SK-N-SH treated with all-trans-retinoic acid at 6 μM for 48 hours (cell line): ENCODE results near the gene SPCS3.

Experiments
- ATAC-seq: fragments of 200-7000 bp; cut with Tn5 transposase; 3 replicates; pipeline ENCODE4 v1.9.1; 2020; ENCODE audit warnings: mild to moderate bottlenecking, moderate library complexity
- ARNTL ChIP-seq: fragments of 450-650 bp; formaldehyde crosslinking; IDR thresholded peaks from 2 replicates; pipeline ENCODE4 v1.5.0; 2020; ENCODE audit warnings: low read depth, mild to moderate bottlenecking, moderate library complexity, borderline replicate concordance
- BACH2 ChIP-seq: fragments of 250-450 bp; sonication (Bioruptor Pico); IDR thresholded peaks from 2 replicates; pipeline ENCODE4 v1.9.0; 2021; ENCODE audit warnings: mild to moderate bottlenecking, borderline replicate concordance
- CSDC2 ChIP-seq: fragments of 250-450 bp; sonication (Bioruptor Pico); IDR thresholded peaks from 2 replicates; pipeline ENCODE4 v1.5.0; 2020; ENCODE audit warnings: mild to moderate bottlenecking, moderate library complexity
- ESRRG ChIP-seq: fragments of 250-450 bp; sonication (Bioruptor Pico); IDR thresholded peaks from 2 replicates; pipeline ENCODE4 v1.6.1; 2021; ENCODE audit warnings: mild to moderate bottlenecking
- GLIS3 ChIP-seq: fragments of 250-450 bp; sonication (Bioruptor Pico); IDR thresholded peaks from 2 replicates; pipeline ENCODE4 v1.5.0; 2020; ENCODE audit warnings: mild to moderate bottlenecking, moderate library complexity
- ISL1 ChIP-seq: fragments of 250-450 bp; sonication (Bioruptor Pico); IDR thresholded peaks from 2 replicates; pipeline ENCODE4 v2.1.2; 2022; ENCODE audit warnings: mild to moderate bottlenecking, moderate library complexity
- OSR1 ChIP-seq: fragments of 250-450 bp; sonication (Bioruptor Pico); IDR thresholded peaks from 2 replicates; pipeline ENCODE4 v1.8.0; 2022; ENCODE audit warnings: moderate library complexity, mild to moderate bottlenecking, inconsistent platforms
- PATZ1 ChIP-seq: fragments of 250-450 bp; sonication (Bioruptor Pico); IDR thresholded peaks from 2 replicates; pipeline ENCODE4 v1.8.0; 2020; ENCODE audit warnings: mild to moderate bottlenecking, moderate library complexity, borderline replicate concordance
- POU6F1 ChIP-seq: fragments of 250-450 bp; sonication (Bioruptor Pico); IDR thresholded peaks from 2 replicates; pipeline ENCODE4 v1.8.0; 2021; ENCODE audit warnings: low read depth, mild to moderate bottlenecking, moderate library complexity, borderline replicate concordance
- PPARA ChIP-seq: fragments of 250-450 bp; sonication (Bioruptor Pico); IDR thresholded peaks from 2 replicates; pipeline ENCODE4 v1.5.0; 2020; ENCODE audit warnings: mild to moderate bottlenecking, borderline replicate concordance
- SNAI2 ChIP-seq: fragments of 250-450 bp; sonication (Bioruptor Pico); IDR thresholded peaks from 2 replicates; pipeline ENCODE4 v1.5.0; 2020; ENCODE audit warnings: mild to moderate bottlenecking, moderate library complexity
- TOX ChIP-seq: fragments of 250-450 bp; sonication (Bioruptor Pico); IDR thresholded peaks from 2 replicates; pipeline ENCODE4 v1.8.0; 2021; ENCODE audit warnings: mild to moderate bottlenecking, moderate library complexity, borderline replicate concordance
- TSHZ2 ChIP-seq: fragments of 250-450 bp; sonication (Bioruptor Pico); IDR thresholded peaks from 2 replicates; pipeline ENCODE4 v1.5.0; 2020; ENCODE audit warnings: mild to moderate bottlenecking, moderate library complexity
- ZC3H10 ChIP-seq: fragments of 250-450 bp; sonication (Bioruptor Pico); IDR thresholded peaks from 2 replicates; pipeline ENCODE4 v1.5.1; 2021; ENCODE audit warnings: mild to moderate bottlenecking, moderate library complexity
- ZFP3 ChIP-seq: fragments of 250-450 bp; sonication (Bioruptor Pico); IDR thresholded peaks from 2 replicates; pipeline ENCODE4 v1.5.0; 2020; ENCODE audit warnings: mild to moderate bottlenecking, moderate library complexity
- ZFP30 ChIP-seq: fragments of 450-650 bp; formaldehyde crosslinking; IDR thresholded peaks from 2 replicates; pipeline ENCODE4 v1.5.0; 2022; ENCODE audit warnings: mild to moderate bottlenecking, moderate library complexity
- ZNF565 ChIP-seq: fragments of 450-650 bp; formaldehyde crosslinking; conservative IDR thresholded peaks from 2 replicates; pipeline ENCODE4 v1.5.0; 2020; ENCODE audit warnings: low read depth, mild to moderate bottlenecking, moderate library complexity
- ZNF70 ChIP-seq: fragments of 450-650 bp; formaldehyde crosslinking; IDR thresholded peaks from 2 replicates; pipeline ENCODE4 v1.5.0; 2020; ENCODE audit warnings: mild to moderate bottlenecking, moderate library complexity
- ZNF8 ChIP-seq: fragments of 450-650 bp; formaldehyde crosslinking; IDR thresholded peaks from 2 replicates; pipeline ENCODE4 v1.5.0; 2020; ENCODE audit warnings: mild to moderate bottlenecking, moderate library complexity
- TF ChIP-seq, protein P1 (sequence below): fragments of 250-450 bp; sonication (Bioruptor Pico); IDR thresholded peaks from 2 replicates; pipeline ENCODE4 v1.5.1; 2020; ENCODE audit warnings: low read depth, mild to moderate bottlenecking, moderate library complexity
- TF ChIP-seq, protein P2 (sequence below): fragments of 250-450 bp; sonication (Bioruptor Pico); IDR thresholded peaks from 2 replicates; pipeline ENCODE4 v1.5.1; 2021; ENCODE audit warnings: mild to moderate bottlenecking, moderate library complexity

The SPCS3 gene

GRCh38 chr4:176272799-176273198 is 47.0 kb upstream of the SPCS3 start:
- no peak for ATAC-seq
- no peak for TF ChIP-seq OSR1 (CRISPR knock-in tag)
- no peak for TF ChIP-seq PPARA (CRISPR knock-in tag)
- no peak for TF ChIP-seq SNAI2 (CRISPR knock-in tag)
- no peak for TF ChIP-seq CSDC2 (CRISPR knock-in tag)
- no peak for TF ChIP-seq ESRRG
- no peak for TF ChIP-seq ZNF565 (CRISPR knock-in tag)
- TF ChIP-seq PATZ1 (CRISPR knock-in tag) = no peak
- no peak for TF ChIP-seq TOX (CRISPR knock-in tag)
- no peak for TF ChIP-seq GLIS3 (CRISPR knock-in tag)
- no peak for TF ChIP-seq TSHZ2
- no peak for TF ChIP-seq POU6F1 (CRISPR knock-in tag)
- no peak for TF ChIP-seq ZC3H10 (CRISPR knock-in tag)
- TF ChIP-seq ZFP30 = no peak
- TF ChIP-seq, protein P1, sequence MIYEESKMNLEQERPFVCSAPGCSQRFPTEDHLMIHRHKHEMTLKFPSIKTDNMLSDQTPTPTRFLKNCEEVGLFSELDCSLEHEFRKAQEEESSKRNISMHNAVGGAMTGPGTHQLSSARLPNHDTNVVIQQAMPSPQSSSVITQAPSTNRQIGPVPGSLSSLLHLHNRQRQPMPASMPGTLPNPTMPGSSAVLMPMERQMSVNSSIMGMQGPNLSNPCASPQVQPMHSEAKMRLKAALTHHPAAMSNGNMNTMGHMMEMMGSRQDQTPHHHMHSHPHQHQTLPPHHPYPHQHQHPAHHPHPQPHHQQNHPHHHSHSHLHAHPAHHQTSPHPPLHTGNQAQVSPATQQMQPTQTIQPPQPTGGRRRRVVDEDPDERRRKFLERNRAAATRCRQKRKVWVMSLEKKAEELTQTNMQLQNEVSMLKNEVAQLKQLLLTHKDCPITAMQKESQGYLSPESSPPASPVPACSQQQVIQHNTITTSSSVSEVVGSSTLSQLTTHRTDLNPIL (CRISPR knock-in tag) = no peak
- TF ChIP-seq ZFP3 = no peak
- TF ChIP-seq ZNF8 (CRISPR knock-in tag) = no peak
- no peak for TF ChIP-seq ZNF70 (CRISPR knock-in tag)
- no peak for TF ChIP-seq BACH2 (CRISPR knock-in tag)
- TF ChIP-seq ARNTL (CRISPR knock-in tag) = no peak
- TF ChIP-seq, protein P2, sequence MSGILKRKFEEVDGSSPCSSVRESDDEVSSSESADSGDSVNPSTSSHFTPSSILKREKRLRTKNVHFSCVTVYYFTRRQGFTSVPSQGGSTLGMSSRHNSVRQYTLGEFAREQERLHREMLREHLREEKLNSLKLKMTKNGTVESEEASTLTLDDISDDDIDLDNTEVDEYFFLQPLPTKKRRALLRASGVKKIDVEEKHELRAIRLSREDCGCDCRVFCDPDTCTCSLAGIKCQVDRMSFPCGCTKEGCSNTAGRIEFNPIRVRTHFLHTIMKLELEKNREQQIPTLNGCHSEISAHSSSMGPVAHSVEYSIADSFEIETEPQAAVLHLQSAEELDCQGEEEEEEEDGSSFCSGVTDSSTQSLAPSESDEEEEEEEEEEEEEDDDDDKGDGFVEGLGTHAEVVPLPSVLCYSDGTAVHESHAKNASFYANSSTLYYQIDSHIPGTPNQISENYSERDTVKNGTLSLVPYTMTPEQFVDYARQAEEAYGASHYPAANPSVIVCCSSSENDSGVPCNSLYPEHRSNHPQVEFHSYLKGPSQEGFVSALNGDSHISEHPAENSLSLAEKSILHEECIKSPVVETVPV (CRISPR knock-in tag) = no peak

DNA sequence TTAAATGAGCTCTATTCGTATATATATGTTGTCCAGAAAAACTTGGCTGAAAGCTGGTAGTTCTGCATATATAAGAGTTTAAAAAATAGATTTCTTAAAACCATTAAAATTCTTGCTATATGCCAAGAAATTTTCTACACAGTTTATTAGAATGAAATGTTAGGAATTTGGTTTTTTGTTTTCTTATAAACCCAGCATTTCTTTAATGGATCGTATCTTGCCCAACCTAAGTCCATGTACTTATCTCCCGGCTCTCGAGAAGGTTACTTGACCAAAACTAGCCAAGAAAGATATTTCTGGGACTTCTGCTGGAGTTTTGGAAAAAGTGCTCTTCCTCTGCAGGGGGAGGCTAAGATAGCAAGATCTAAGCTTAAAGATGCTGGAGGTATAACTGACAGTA is 46.0 kb upstream of the SPCS3 start:
- TF ChIP-seq PPARA (CRISPR knock-in tag) (no peak), SNAI2 (CRISPR knock-in tag) (no peak), ZFP3 (no peak), ZFP30 (no peak), ISL1 (no peak; the same call in 1 of the 2 replicates), GLIS3 (CRISPR knock-in tag) (no peak), TOX (CRISPR knock-in tag) (no peak), ZNF70 (CRISPR knock-in tag) (no peak), BACH2 (CRISPR knock-in tag) (no peak), ZNF8 (CRISPR knock-in tag) (no peak), ZNF565 (CRISPR knock-in tag) (no peak), CSDC2 (CRISPR knock-in tag) (no peak), PATZ1 (CRISPR knock-in tag) (no peak)
- TF ChIP-seq, protein P1 (CRISPR knock-in tag) = no peak
- no peak for ATAC-seq
